Karpas-422 (cell line): ENCODE results near the gene DMD. TPM values are rescaled to one million over a fixed set of nuclear protein-coding genes. Genes with fewer than 3 reads are reported as not detected.
"Not testable (repeated sequence)": the region's sequence is repeated elsewhere in the genome, so short reads cannot be mapped to it uniquely, and the experiment has no call there.

ENCODE experiments used
- DNase-seq: peaks from one replicate; pipeline ENCODE4 v3.0.0-alpha.2; 2015
- H2AFZ ChIP-seq: fragments of 200-600 bp; sonication (generic); 2 replicates; pipeline ENCODE4 v1.6.1; 2014; ENCODE audit warnings: antibody characterized with exemption, low read length, mixed read lengths
- H3K27ac ChIP-seq: fragments of 200-600 bp; sonication (generic); 2 replicates; pipeline ENCODE4 v1.5.1; 2014; ENCODE audit warnings: mild to moderate bottlenecking, low read length, moderate library complexity
- H3K27me3 ChIP-seq: fragments of 200-600 bp; sonication (generic); 2 replicates; pipeline ENCODE4 v1.6.1; 2014; ENCODE audit warnings: low read length, mixed read lengths
- H3K36me3 ChIP-seq: fragments of 200-600 bp; sonication (generic); 2 replicates; pipeline ENCODE4 v1.6.1; 2014; ENCODE audit warnings: low read length, mixed read lengths; ENCODE audit not compliant: insufficient read depth
- H3K4me1 ChIP-seq: fragments of 200-600 bp; sonication (generic); 2 replicates; pipeline ENCODE4 v1.6.1; 2014; ENCODE audit warnings: mild to moderate bottlenecking, low read length, mixed read lengths
- H3K4me2 ChIP-seq: fragments of 200-600 bp; sonication (generic); 2 replicates; pipeline ENCODE4 v1.6.1; 2014; ENCODE audit warnings: low read length, low read depth, mild to moderate bottlenecking; ENCODE audit not compliant: poor library complexity, severe bottlenecking
- H3K4me3 ChIP-seq: fragments of 200-600 bp; sonication (generic); 2 replicates; pipeline ENCODE4 v1.5.1; 2014; ENCODE audit warnings: mild to moderate bottlenecking, antibody characterized with exemption, low read length, mixed read lengths
- H3K79me2 ChIP-seq: fragments of 200-600 bp; sonication (generic); 2 replicates; pipeline ENCODE4 v1.6.1; 2014; ENCODE audit warnings: mild to moderate bottlenecking, low read length, mixed read lengths
- H3K9ac ChIP-seq: fragments of 200-600 bp; sonication (generic); 2 replicates; pipeline ENCODE4 v1.6.0; 2014; ENCODE audit warnings: low read length
- H3K9me2 ChIP-seq: fragments of 200-600 bp; sonication (generic), shearing (Covaris generic); replicated peaks from 2 replicates; pipeline ENCODE4 v1.6.0; 2014; ENCODE audit warnings: mild to moderate bottlenecking, low read length, moderate library complexity; ENCODE audit not compliant: insufficient read depth
- H3K9me3 ChIP-seq: fragments of 300-700, 200-600 bp; sonication (generic); 2 replicates; pipeline ENCODE4 v1.6.1; 2014; ENCODE audit warnings: low read length, mixed read lengths
- H4K20me1 ChIP-seq: fragments of 200-600 bp; sonication (generic); 2 replicates; pipeline ENCODE4 v1.6.1; 2014; ENCODE audit warnings: mild to moderate bottlenecking, antibody characterized with exemption, low read length, low read depth; ENCODE audit not compliant: insufficient read depth
- total RNA-seq: library from RNA; depleted of rRNA; stranded (reverse); fragments of >200 nt; shearing (Covaris generic); gene quantifications from 2 replicates; pipeline ENCODE4 v1.2.3, GENCODE V29; 2014; ENCODE audit warnings: low replicate concordance

DMD gene
- total RNA-seq, 1 experiment from 2014 or later, result not detected

GRCh38 chrX:31397119-31397518 lies 1814.2 kb downstream of the DMD start:
- Histone ChIP-seq H2AFZ (no peak overlapping the region), H3K4me2 (no peak overlapping the region), H3K27ac (no peak overlapping the region), H3K79me2 (no peaks in the 10 kb centered on the region), H3K9ac (no peak overlapping the region), H3K4me1 (no peaks in the 10 kb centered on the region), H3K27me3 (no peaks in the 10 kb centered on the region), H4K20me1 (no peaks in the 10 kb centered on the region), H3K9me2 (no peaks in the 10 kb centered on the region), H3K36me3 (no peaks in the 10 kb centered on the region), H3K4me3 (no peak overlapping the region), H3K9me3 (0 out of 2 replicates have a peak, but pooled peaks cover 5% of the 10 kb centered on the region)
- DNase-seq, result no peak

- Histone ChIP-seq H3K4me1 (no peaks in the 10 kb centered on the region), H3K9me2 (no peaks in the 10 kb centered on the region), H3K4me3 (no peak overlapping the region), H3K27ac (no peak overlapping the region), H3K9me3 (0 out of 2 replicates have a peak, but pooled peaks cover 5% of the 10 kb centered on the region), H2AFZ (no peak overlapping the region), H3K27me3 (no peaks in the 10 kb centered on the region), H3K36me3 (no peaks in the 10 kb centered on the region), H3K79me2 (no peaks in the 10 kb centered on the region), H3K9ac (no peak overlapping the region), H4K20me1 (no peaks in the 10 kb centered on the region), H3K4me2 (no peak overlapping the region)
- no peak for DNase-seq
These were observed 1818.8 kb downstream of the DMD start for GRCh38 chrX:31392513-31392912.

- H3K27me3 ChIP-seq, result no peaks in the 10 kb centered on the region
- H3K4me3 ChIP-seq, result no peak overlapping the region
- H3K36me3 ChIP-seq, result no peaks in the 10 kb centered on the region
- no peak overlapping the region for H3K27ac ChIP-seq
- H3K79me2 ChIP-seq, result no peaks in the 10 kb centered on the region
- no peak overlapping the region for H2AFZ ChIP-seq
- H3K9me2 ChIP-seq, result no peaks in the 10 kb centered on the region
- no peak overlapping the region for H3K9ac ChIP-seq
- no peaks in the 10 kb centered on the region for H4K20me1 ChIP-seq
- DNase-seq, result no peak
- no peaks in the 10 kb centered on the region for H3K4me1 ChIP-seq
- no peaks in the 10 kb centered on the region for H3K9me3 ChIP-seq
- H3K4me2 ChIP-seq, result no peak overlapping the region
These were observed 1822.4 kb downstream of the DMD start for GRCh38 chrX:31388946-31389345.

GRCh38 chrX:31384471-31384870 lies 1826.9 kb downstream of the DMD start:
- Histone ChIP-seq H3K9me3 (no peaks in the 10 kb centered on the region), H4K20me1 (no peaks in the 10 kb centered on the region), H2AFZ (no peak overlapping the region), H3K27ac (no peak overlapping the region), H3K4me2 (no peak overlapping the region), H3K9ac (no peak overlapping the region), H3K4me3 (no peak overlapping the region), H3K27me3 (no peaks in the 10 kb centered on the region), H3K79me2 (no peaks in the 10 kb centered on the region), H3K4me1 (no peaks in the 10 kb centered on the region), H3K9me2 (no peaks in the 10 kb centered on the region), H3K36me3 (no peaks in the 10 kb centered on the region)
- no peak for DNase-seq

GRCh38 chrX:31383991-31384390 lies 1827.4 kb downstream of the DMD start:
- H3K9ac ChIP-seq, result no peak overlapping the region
- no peaks in the 10 kb centered on the region for H3K4me1 ChIP-seq
- no peak for DNase-seq
- H3K9me3 ChIP-seq, result no peaks in the 10 kb centered on the region
- no peaks in the 10 kb centered on the region for H3K36me3 ChIP-seq
- H3K27me3 ChIP-seq, result no peaks in the 10 kb centered on the region
- no peak overlapping the region for H3K27ac ChIP-seq
- no peak overlapping the region for H3K4me3 ChIP-seq
- H4K20me1 ChIP-seq, result no peaks in the 10 kb centered on the region
- H3K79me2 ChIP-seq, result no peaks in the 10 kb centered on the region
- no peaks in the 10 kb centered on the region for H3K9me2 ChIP-seq
- no peak overlapping the region for H3K4me2 ChIP-seq
- H2AFZ ChIP-seq, result no peak overlapping the region

GRCh38 chrX:31378973-31379372 lies 1832.4 kb downstream of the DMD start:
- H2AFZ ChIP-seq, H3K27ac ChIP-seq, DNase-seq, H3K79me2 ChIP-seq, H3K9me3 ChIP-seq, H3K4me1 ChIP-seq, H3K9me2 ChIP-seq, H4K20me1 ChIP-seq, H3K27me3 ChIP-seq, H3K36me3 ChIP-seq, H3K9ac ChIP-seq, H3K4me2 ChIP-seq, H3K4me3 ChIP-seq: not testable (repeated sequence)

GRCh38 chrX:31377821-31378220 lies 1833.5 kb downstream of the DMD start:
- H3K36me3 ChIP-seq, H3K27ac ChIP-seq, H3K4me1 ChIP-seq, H3K27me3 ChIP-seq, DNase-seq, H3K9me3 ChIP-seq, H3K9ac ChIP-seq, H3K4me3 ChIP-seq, H4K20me1 ChIP-seq, H3K4me2 ChIP-seq, H2AFZ ChIP-seq, H3K9me2 ChIP-seq, H3K79me2 ChIP-seq: not testable (repeated sequence)

- no peak overlapping the region for H3K9ac ChIP-seq
- no peak for DNase-seq
- H2AFZ ChIP-seq, result no peak overlapping the region
- H3K4me2 ChIP-seq, result no peak overlapping the region
- no peaks in the 10 kb centered on the region for H3K9me3 ChIP-seq
- H3K9me2 ChIP-seq, result no peaks in the 10 kb centered on the region
- no peak overlapping the region for H3K4me3 ChIP-seq
- H3K27me3 ChIP-seq, result no peaks in the 10 kb centered on the region
- no peaks in the 10 kb centered on the region for H4K20me1 ChIP-seq
- no peaks in the 10 kb centered on the region for H3K36me3 ChIP-seq
- H3K79me2 ChIP-seq, result no peaks in the 10 kb centered on the region
- no peak overlapping the region for H3K27ac ChIP-seq
- H3K4me1 ChIP-seq, result no peaks in the 10 kb centered on the region
These were observed 1834.8 kb downstream of the DMD start for GRCh38 chrX:31376408-31377022.

- H2AFZ ChIP-seq, result no peak overlapping the region
- H3K4me2 ChIP-seq, result no peak overlapping the region
- no peak overlapping the region for H3K27ac ChIP-seq
- no peaks in the 10 kb centered on the region for H3K9me2 ChIP-seq
- H3K27me3 ChIP-seq, result no peaks in the 10 kb centered on the region
- H3K9me3 ChIP-seq, result no peaks in the 10 kb centered on the region
- H3K4me1 ChIP-seq, result no peaks in the 10 kb centered on the region
- no peaks in the 10 kb centered on the region for H3K36me3 ChIP-seq
- H3K4me3 ChIP-seq, result no peak overlapping the region
- H3K9ac ChIP-seq, result no peak overlapping the region
- H4K20me1 ChIP-seq, result no peaks in the 10 kb centered on the region
- H3K79me2 ChIP-seq, result no peaks in the 10 kb centered on the region
- DNase-seq, result no peak
These were observed 1836.6 kb downstream of the DMD start for GRCh38 chrX:31374786-31375185.
